Liver (tissue), 9 donors: ENCODE measurements around the gene AKR7A2. TPM values are rescaled to one million over a fixed set of nuclear protein-coding genes. Genes with fewer than 3 reads are reported as not detected.

Experiments used
- DNase-seq: peaks from one replicate; pipeline ENCODE4 v3.0.0-alpha.2; 2017; ENCODE audit warnings: low spot score
- H3K27ac ChIP-seq, 2 donors: one replicate each; pipeline ENCODE4 v1.7.0; 2013; ENCODE audit warnings: inconsistent platforms in 2 of 2, low read length in 2 of 2, control low read depth in 1 of 2, low read depth in 1 of 2, mild to moderate bottlenecking in 1 of 2
- H3K27me3 ChIP-seq, 4 donors: one replicate each; pipeline versions ENCODE4 v1.6.1 to v1.7.0; 2013; ENCODE audit warnings: low read length in 3 of 4, inconsistent platforms in 1 of 4, mild to moderate bottlenecking in 1 of 4, moderate library complexity in 1 of 4; ENCODE audit not compliant: control insufficient read depth in 4 of 4, insufficient read depth in 4 of 4
- H3K36me3 ChIP-seq, 4 donors: one replicate each; pipeline versions ENCODE4 v1.6.1 to v1.7.0; 2013; ENCODE audit warnings: low read length in 3 of 4, mild to moderate bottlenecking in 3 of 4, low read depth in 1 of 4, moderate library complexity in 1 of 4; ENCODE audit not compliant: control insufficient read depth in 4 of 4, insufficient read depth in 3 of 4
- H3K4me1 ChIP-seq, 4 donors: one replicate each; pipeline versions ENCODE4 v1.6.1 to v1.7.0; 2013; ENCODE audit warnings: low read length in 3 of 4, mild to moderate bottlenecking in 3 of 4, moderate library complexity in 1 of 4; ENCODE audit not compliant: control insufficient read depth in 4 of 4, insufficient read depth in 4 of 4
- H3K4me3 ChIP-seq, 3 donors: one replicate each; pipeline versions ENCODE4 v1.6.1 to v1.7.0; 2013; ENCODE audit warnings: low read length in 3 of 3, control low read depth in 1 of 3, low read depth in 1 of 3, mild to moderate bottlenecking in 1 of 3
- H3K9ac ChIP-seq, 2 donors: one replicate each; pipeline ENCODE4 v1.7.0; 2013; ENCODE audit warnings: low read length in 2 of 2, mild to moderate bottlenecking in 2 of 2, moderate library complexity in 2 of 2, control low read depth in 1 of 2, low read depth in 1 of 2
- H3K9me3 ChIP-seq, 4 donors: one replicate each; pipeline versions ENCODE4 v1.6.1 to v1.7.0; 2013; ENCODE audit warnings: low read length in 3 of 4; ENCODE audit not compliant: control insufficient read depth in 4 of 4
- CTCF ChIP-seq: fragments of 150-350 bp; IDR thresholded peaks from 2 replicates; pipeline ENCODE4 v1.5.1; 2017; ENCODE audit warnings: improper control_type of control experiment, low read depth, low read length; ENCODE audit not compliant: missing input control
- EGR1 ChIP-seq, 2 donors: IDR thresholded peaks; 2 replicates each; pipeline ENCODE4 v1.6.1; 2016 to 2018; ENCODE audit warnings: antibody characterized with exemption in 2 of 2, low read depth in 2 of 2
- FOXA1 ChIP-seq: IDR thresholded peaks from 2 replicates; pipeline ENCODE4 v1.6.1; 2016; ENCODE audit warnings: antibody characterized with exemption
- FOXA2 ChIP-seq: IDR thresholded peaks from 2 replicates; pipeline ENCODE4 v1.6.1; 2016; ENCODE audit warnings: antibody characterized with exemption
- GABPA ChIP-seq, 2 donors: IDR thresholded peaks in 1 of 2; conservative IDR thresholded peaks in 1 of 2; 2 replicates each; pipeline ENCODE4 v1.6.1; 2016; ENCODE audit warnings: antibody characterized with exemption in 2 of 2, mild to moderate bottlenecking in 1 of 2, moderate library complexity in 1 of 2
- HNF4A ChIP-seq, 2 donors: conservative IDR thresholded peaks; 2 replicates each; pipeline ENCODE4 v1.6.1; 2016; ENCODE audit warnings: antibody characterized with exemption in 2 of 2, mild to moderate bottlenecking in 2 of 2
- HNF4G ChIP-seq: IDR thresholded peaks from 2 replicates; pipeline ENCODE4 v1.6.1; 2016; ENCODE audit warnings: antibody characterized with exemption
- JUND ChIP-seq, 2 donors: IDR thresholded peaks; 2 replicates each; pipeline ENCODE4 v1.6.1; 2016; ENCODE audit warnings: antibody characterized with exemption in 2 of 2
- NR2F2 ChIP-seq: IDR thresholded peaks from 2 replicates; pipeline ENCODE4 v1.6.1; 2016; ENCODE audit warnings: antibody characterized with exemption
- RAD21 ChIP-seq, 2 donors: IDR thresholded peaks; 2 replicates each; pipeline ENCODE4 v1.6.1; 2016; ENCODE audit warnings: antibody characterized with exemption in 2 of 2, mild to moderate bottlenecking in 2 of 2
- RXRA ChIP-seq, 2 donors: IDR thresholded peaks; 2 replicates each; pipeline ENCODE4 v1.6.1; 2017 to 2018; ENCODE audit warnings: antibody characterized with exemption in 2 of 2, mild to moderate bottlenecking in 1 of 2
- SP1 ChIP-seq: IDR thresholded peaks from 2 replicates; pipeline ENCODE4 v1.6.1; 2018; ENCODE audit warnings: antibody characterized with exemption, mild to moderate bottlenecking
- TAF1 ChIP-seq: conservative IDR thresholded peaks from 2 replicates; pipeline ENCODE4 v1.6.1; 2016; ENCODE audit warnings: antibody characterized with exemption, mild to moderate bottlenecking
- YY1 ChIP-seq: IDR thresholded peaks from 2 replicates; pipeline ENCODE4 v1.6.1; 2016; ENCODE audit warnings: antibody characterized with exemption, mild to moderate bottlenecking
- ZBTB33 ChIP-seq: IDR thresholded peaks from 2 replicates; pipeline ENCODE4 v1.6.1; 2016; ENCODE audit warnings: antibody characterized with exemption
- WGBS: extraction: QIAGEN DNeasy Blood & Tissue Kit; methylation state at CpG from one replicate; pipeline ENCODE4 v1.1.7; 2013; 5-methylcytosine and 5-hydroxymethylcytosine counted together
- polyA plus RNA-seq, 2 donors: library from polyadenylated mRNA; stranded (reverse) in 1 of 2; unstranded in 1 of 2; fragments of 200-250 nt in 1 of 2; fragments of >200 nt in 1 of 2; fragmentation: Nextera tagmentation in 1 of 2; extraction: Ambion mirVana in 1 of 2; gene quantifications; one replicate each; pipeline versions ENCODE4 v1.2.1 to v1.2.3, GENCODE V29; 2013 to 2015
- total RNA-seq, 2 donors: library from RNA; depleted of rRNA; stranded (reverse); fragments of >200 nt; gene quantifications; one replicate each; pipeline ENCODE4 v1.2.3, GENCODE V29; 2014
- TF ChIP-seq, protein P1 (sequence below): IDR thresholded peaks from 2 replicates; pipeline ENCODE4 v1.6.1; 2016; ENCODE audit warnings: antibody characterized with exemption, mild to moderate bottlenecking
- TF ChIP-seq, protein P2 (sequence below): IDR thresholded peaks from 2 replicates; pipeline ENCODE4 v1.6.1; 2016; ENCODE audit warnings: antibody characterized with exemption
- TF ChIP-seq, protein P3 (sequence below): IDR thresholded peaks from 2 replicates; pipeline ENCODE4 v1.6.1; 2016; ENCODE audit warnings: antibody characterized with exemption
- donor health status: healthy.
- donor health status: healthy.
- donor health status: healthy.
- donor health status: healthy.
- donor health status: healthy.

The AKR7A2 gene
- total and polyA plus RNA-seq, 4 donors, result 41.4 to 63.2 (median 49.8) TPM

- no peak for DNase-seq
- Histone ChIP-seq H3K9ac (no peak overlapping the region), H3K27ac (no peak overlapping the region), H3K9me3 (no peaks in the 10 kb centered on the region), H3K27me3 (no peaks in the 10 kb centered on the region), H3K36me3 (peaks cover 16 to 68% (median 32%) of the 10 kb centered on the region in 4 donors), H3K4me1 (no peaks in the 10 kb centered on the region), H3K4me3 (no peak overlapping the region)
- TF ChIP-seq NR2F2 (no peak), HNF4A (conservative IDR thresholded peaks at IDR 0.05) (no peak), YY1 (no peak), SP1 (no peak), EGR1 (IDR thresholded peaks at IDR 0.05; ENCODE audit: low read depth in 2 of 2) (no peak), ZBTB33 (no peak), HNF4G (no peak), FOXA1 (no peak), RAD21 (IDR thresholded peaks at IDR 0.05) (no peak), JUND (IDR thresholded peaks at IDR 0.05) (no peak), CTCF (no peak), GABPA (IDR thresholded peaks at IDR 0.05 in 1 of 2, conservative IDR thresholded peaks at IDR 0.05 in 1 of 2) (no peak), RXRA (IDR thresholded peaks at IDR 0.05) (no peak), FOXA2 (no peak), TAF1 (no peak)
- TF ChIP-seq, protein P1, sequence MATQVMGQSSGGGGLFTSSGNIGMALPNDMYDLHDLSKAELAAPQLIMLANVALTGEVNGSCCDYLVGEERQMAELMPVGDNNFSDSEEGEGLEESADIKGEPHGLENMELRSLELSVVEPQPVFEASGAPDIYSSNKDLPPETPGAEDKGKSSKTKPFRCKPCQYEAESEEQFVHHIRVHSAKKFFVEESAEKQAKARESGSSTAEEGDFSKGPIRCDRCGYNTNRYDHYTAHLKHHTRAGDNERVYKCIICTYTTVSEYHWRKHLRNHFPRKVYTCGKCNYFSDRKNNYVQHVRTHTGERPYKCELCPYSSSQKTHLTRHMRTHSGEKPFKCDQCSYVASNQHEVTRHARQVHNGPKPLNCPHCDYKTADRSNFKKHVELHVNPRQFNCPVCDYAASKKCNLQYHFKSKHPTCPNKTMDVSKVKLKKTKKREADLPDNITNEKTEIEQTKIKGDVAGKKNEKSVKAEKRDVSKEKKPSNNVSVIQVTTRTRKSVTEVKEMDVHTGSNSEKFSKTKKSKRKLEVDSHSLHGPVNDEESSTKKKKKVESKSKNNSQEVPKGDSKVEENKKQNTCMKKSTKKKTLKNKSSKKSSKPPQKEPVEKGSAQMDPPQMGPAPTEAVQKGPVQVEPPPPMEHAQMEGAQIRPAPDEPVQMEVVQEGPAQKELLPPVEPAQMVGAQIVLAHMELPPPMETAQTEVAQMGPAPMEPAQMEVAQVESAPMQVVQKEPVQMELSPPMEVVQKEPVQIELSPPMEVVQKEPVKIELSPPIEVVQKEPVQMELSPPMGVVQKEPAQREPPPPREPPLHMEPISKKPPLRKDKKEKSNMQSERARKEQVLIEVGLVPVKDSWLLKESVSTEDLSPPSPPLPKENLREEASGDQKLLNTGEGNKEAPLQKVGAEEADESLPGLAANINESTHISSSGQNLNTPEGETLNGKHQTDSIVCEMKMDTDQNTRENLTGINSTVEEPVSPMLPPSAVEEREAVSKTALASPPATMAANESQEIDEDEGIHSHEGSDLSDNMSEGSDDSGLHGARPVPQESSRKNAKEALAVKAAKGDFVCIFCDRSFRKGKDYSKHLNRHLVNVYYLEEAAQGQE, result no peak
- TF ChIP-seq, protein P2, sequence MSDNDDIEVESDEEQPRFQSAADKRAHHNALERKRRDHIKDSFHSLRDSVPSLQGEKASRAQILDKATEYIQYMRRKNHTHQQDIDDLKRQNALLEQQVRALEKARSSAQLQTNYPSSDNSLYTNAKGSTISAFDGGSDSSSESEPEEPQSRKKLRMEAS, result no peak
- TF ChIP-seq, protein P3, sequence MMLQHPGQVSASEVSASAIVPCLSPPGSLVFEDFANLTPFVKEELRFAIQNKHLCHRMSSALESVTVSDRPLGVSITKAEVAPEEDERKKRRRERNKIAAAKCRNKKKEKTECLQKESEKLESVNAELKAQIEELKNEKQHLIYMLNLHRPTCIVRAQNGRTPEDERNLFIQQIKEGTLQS, result no peak
- 95% methylated on average over 5 of the region's 5 CpGs for WGBS
These were observed 49.2 kb downstream of the AKR7A2 start for GRCh38 chr1:19262744-19263143.
